ENCODE data around the gene MAPK12.

The MAPK12 gene

DNA sequence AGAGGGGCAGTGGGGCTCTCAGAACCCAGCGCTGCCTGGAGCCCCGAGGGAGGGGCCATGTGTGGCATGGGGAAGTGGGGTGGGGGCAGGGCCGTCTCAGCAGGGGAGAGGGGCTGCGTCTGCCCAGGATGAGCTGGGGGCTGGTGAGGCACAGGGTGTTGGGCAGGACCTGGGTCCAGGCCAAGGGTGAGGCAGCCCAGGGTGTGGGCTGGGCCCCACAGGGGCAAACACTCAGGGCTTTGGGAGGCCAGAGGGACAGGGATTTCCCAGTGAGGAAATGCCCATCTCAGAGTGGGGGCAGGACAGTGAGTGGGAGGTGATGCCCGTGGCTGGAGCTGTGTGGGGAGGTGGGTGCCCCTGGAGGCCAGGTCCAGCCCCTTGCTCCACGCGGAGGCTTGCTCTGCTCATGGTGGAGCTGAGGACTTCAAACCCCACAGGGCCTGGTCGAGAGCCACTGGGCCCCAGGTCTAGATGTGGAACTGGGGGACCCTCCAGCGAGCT is 40.6 kb upstream of the MAPK12 start:
- Histone ChIP-seq H4K8ac (ENCODE audit: low read depth, low read length) (no peak overlapping the region), H2AK5ac (ENCODE audit: low read depth, low read length) (peak overlapping the region; percentile 32), H3K14ac (ENCODE audit: low read length) (peak overlapping the region; percentile 9), H4K91ac (ENCODE audit: low read depth, low read length, poor library complexity) (no peak overlapping the region), H2BK5ac (ENCODE audit: low read length) (no peak overlapping the region), H3K4me1 (ENCODE audit: control insufficient read depth in 2 of 2, insufficient read depth in 1 of 2, low read depth in 1 of 2, low read length in 2 of 2) (peaks cover 24 to 30% of the 10 kb centered on the region in 2 donors), H2AFZ (ENCODE audit: low read length) (no peak overlapping the region), H3K23ac (ENCODE audit: low read depth, low read length, poor library complexity) (peak overlapping the region; percentile 55), H3K79me1 (ENCODE audit: low read depth, low read length) (peaks cover 60% of the 10 kb centered on the region), H2BK120ac (ENCODE audit: low read depth, low read length) (peak overlapping the region; percentile 91), H2BK12ac (ENCODE audit: low read length) (no peak overlapping the region), H3K18ac (ENCODE audit: low read length) (no peak overlapping the region), H3K4me3 (ENCODE audit: low read length in 2 of 2) (peak overlapping the region in 1 of 2 donors; percentile 56), H2BK15ac (ENCODE audit: low read length) (no peak overlapping the region), H3K4me2 (ENCODE audit: insufficient read depth, low read length, poor library complexity, severe bottlenecking) (no peak overlapping the region), H3K9ac (ENCODE audit: low read depth, low read length, poor library complexity) (no peak overlapping the region), H3K36me3 (replicated peaks in 1 of 2; ENCODE audit: control insufficient read depth in 2 of 2, insufficient read depth in 2 of 2, low read length in 2 of 2) (peaks cover 2 to 62% of the 10 kb centered on the region in 2 donors), H3K9me3 (replicated peaks in 1 of 2; ENCODE audit: control insufficient read depth in 2 of 2, insufficient read depth in 1 of 2, low read depth in 1 of 2, low read length in 2 of 2) (no peaks in the 10 kb centered on the region), H3K4ac (ENCODE audit: low read length) (no peak overlapping the region), H3K27ac (replicated peaks; ENCODE audit: low read length) (no peak overlapping the region), H3K27me3 (ENCODE audit: control insufficient read depth in 3 of 3, insufficient read depth in 3 of 3, low read depth in 1 of 3, low read length in 3 of 3) (peaks cover 0 to 6% (median 0%) of the 10 kb centered on the region in 3 experiments)
- DNase-seq (ENCODE audit: low spot score), result no peak
- WGBS, 2 donors (ENCODE audit: extremely low coverage in 2 of 2, insufficient read length in 2 of 2, insufficient replicate concordance in 1 of 2), result no CpG with 5 or more reads among the region's 9 CpGs

DNA sequence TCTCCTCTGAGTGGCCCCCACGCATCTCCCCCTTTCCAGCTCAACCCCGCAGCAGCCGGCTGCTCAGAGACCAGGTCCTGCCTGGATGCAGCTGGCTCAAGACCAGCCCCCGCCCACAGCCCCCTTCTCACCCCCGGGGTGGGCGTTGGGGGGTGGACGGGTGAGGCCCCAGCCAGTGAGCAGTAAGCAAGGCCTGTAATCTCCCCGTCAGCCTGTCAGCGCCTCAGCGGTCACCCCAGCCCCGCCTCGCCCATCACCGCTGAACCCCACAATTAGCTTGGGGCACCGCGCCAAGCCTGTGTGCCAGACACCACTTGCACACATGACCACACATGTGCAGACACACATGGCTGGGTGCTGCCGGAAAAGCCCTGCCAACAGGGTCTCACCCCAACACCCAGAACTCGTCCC is 40.1 kb upstream of the MAPK12 start:
- no peak overlapping the region for H3K27ac ChIP-seq (replicated peaks; ENCODE audit: low read length)
- no peak overlapping the region for H2AFZ ChIP-seq (ENCODE audit: low read length)
- no peak overlapping the region for H2BK12ac ChIP-seq (ENCODE audit: low read length)
- H3K14ac ChIP-seq (ENCODE audit: low read length), result peak overlapping the region; percentile 94
- peak overlapping the region; percentile 79 for H2AK5ac ChIP-seq (ENCODE audit: low read depth, low read length)
- H3K4me1 ChIP-seq (ENCODE audit: control insufficient read depth in 2 of 2, insufficient read depth in 1 of 2, low read depth in 1 of 2, low read length in 2 of 2), result peaks cover 24 to 32% of the 10 kb centered on the region in 2 donors
- WGBS, 2 donors (ENCODE audit: extremely low coverage in 2 of 2, insufficient read length in 2 of 2, insufficient replicate concordance in 1 of 2), result no CpG with 5 or more reads among the region's 17 CpGs
- no peak overlapping the region for H2BK15ac ChIP-seq (ENCODE audit: low read length)
- peak overlapping the region; percentile 91 for H2BK120ac ChIP-seq (ENCODE audit: low read depth, low read length)
- peaks cover 2 to 64% of the 10 kb centered on the region in 2 donors for H3K36me3 ChIP-seq (replicated peaks in 1 of 2; ENCODE audit: control insufficient read depth in 2 of 2, insufficient read depth in 2 of 2, low read length in 2 of 2)
- H2BK5ac ChIP-seq (ENCODE audit: low read length), result no peak overlapping the region
- no peak overlapping the region for H3K9ac ChIP-seq (ENCODE audit: low read depth, low read length, poor library complexity)
- no peak overlapping the region for H4K91ac ChIP-seq (ENCODE audit: low read depth, low read length, poor library complexity)
- no peak overlapping the region for H3K4me2 ChIP-seq (ENCODE audit: insufficient read depth, low read length, poor library complexity, severe bottlenecking)
- H3K4me3 ChIP-seq (ENCODE audit: low read length in 2 of 2), result no peak overlapping the region
- H3K27me3 ChIP-seq (ENCODE audit: control insufficient read depth in 3 of 3, insufficient read depth in 3 of 3, low read depth in 1 of 3, low read length in 3 of 3), result peaks cover 0 to 6% (median 0%) of the 10 kb centered on the region in 3 experiments
- H4K8ac ChIP-seq (ENCODE audit: low read depth, low read length), result no peak overlapping the region
- H3K18ac ChIP-seq (ENCODE audit: low read length), result peak overlapping the region; percentile 27
- DNase-seq (ENCODE audit: low spot score), result no peak
- H3K9me3 ChIP-seq (replicated peaks in 1 of 2; ENCODE audit: control insufficient read depth in 2 of 2, insufficient read depth in 1 of 2, low read depth in 1 of 2, low read length in 2 of 2), result no peaks in the 10 kb centered on the region
- peaks cover 64% of the 10 kb centered on the region for H3K79me1 ChIP-seq (ENCODE audit: low read depth, low read length)
- H3K4ac ChIP-seq (ENCODE audit: low read length), result no peak overlapping the region
- no peak overlapping the region for H3K23ac ChIP-seq (ENCODE audit: low read depth, low read length, poor library complexity)

DNA sequence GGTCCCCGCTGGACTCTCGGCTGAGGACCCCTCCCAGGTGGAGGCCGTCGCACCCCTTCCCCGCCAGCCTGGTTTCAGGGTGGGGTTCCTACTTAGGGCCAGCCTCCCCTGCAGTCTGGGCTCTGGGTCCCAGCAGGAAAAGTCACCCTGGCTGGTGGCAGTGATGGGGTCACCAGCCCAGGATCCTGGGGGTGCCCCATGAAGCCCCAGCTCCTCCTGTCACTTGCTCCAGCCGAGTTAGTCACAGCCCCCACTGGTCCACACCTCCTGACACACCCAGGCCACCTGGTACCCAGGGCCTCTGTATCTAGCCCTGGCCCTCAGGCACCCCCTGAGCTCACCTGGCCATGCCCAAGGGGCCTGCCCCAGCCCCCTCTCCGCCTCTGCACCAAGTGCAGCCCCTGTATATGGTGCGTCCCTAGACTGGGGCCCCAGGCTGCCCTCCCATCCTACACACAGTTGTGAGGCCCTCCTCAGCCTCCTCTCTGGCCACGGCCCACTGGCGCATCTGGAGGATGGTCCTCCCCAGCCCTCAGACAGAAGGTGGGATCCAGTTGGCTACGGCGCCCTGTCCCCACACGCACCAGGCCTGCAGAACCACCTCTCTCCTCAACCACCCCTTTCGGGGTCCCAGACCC is 39.3 kb upstream of the MAPK12 start:
- no peak overlapping the region for H2AFZ ChIP-seq (ENCODE audit: low read length)
- no peak overlapping the region for H3K4ac ChIP-seq (ENCODE audit: low read length)
- no peak overlapping the region for H2BK5ac ChIP-seq (ENCODE audit: low read length)
- no peak overlapping the region for H3K27ac ChIP-seq (replicated peaks; ENCODE audit: low read length)
- H3K9ac ChIP-seq (ENCODE audit: low read depth, low read length, poor library complexity), result no peak overlapping the region
- peak overlapping the region; percentile 71 for H3K14ac ChIP-seq (ENCODE audit: low read length)
- peak overlapping the region; percentile 92 for H2AK5ac ChIP-seq (ENCODE audit: low read depth, low read length)
- H2BK15ac ChIP-seq (ENCODE audit: low read length), result peak overlapping the region; percentile 81
- H3K36me3 ChIP-seq (replicated peaks in 1 of 2; ENCODE audit: control insufficient read depth in 2 of 2, insufficient read depth in 2 of 2, low read length in 2 of 2), result peaks cover 2 to 65% of the 10 kb centered on the region in 2 donors
- H3K4me1 ChIP-seq (ENCODE audit: control insufficient read depth in 2 of 2, insufficient read depth in 1 of 2, low read depth in 1 of 2, low read length in 2 of 2), result peaks cover 21 to 31% of the 10 kb centered on the region in 2 donors
- no peaks in the 10 kb centered on the region for H3K9me3 ChIP-seq (replicated peaks in 1 of 2; ENCODE audit: control insufficient read depth in 2 of 2, insufficient read depth in 1 of 2, low read depth in 1 of 2, low read length in 2 of 2)
- no peak overlapping the region for H4K91ac ChIP-seq (ENCODE audit: low read depth, low read length, poor library complexity)
- no peak overlapping the region for H3K4me3 ChIP-seq (ENCODE audit: low read length in 2 of 2)
- WGBS, 2 donors (ENCODE audit: extremely low coverage in 2 of 2, insufficient read length in 2 of 2, insufficient replicate concordance in 1 of 2), result no CpG with 5 or more reads among the region's 14 CpGs
- H3K27me3 ChIP-seq (ENCODE audit: control insufficient read depth in 3 of 3, insufficient read depth in 3 of 3, low read depth in 1 of 3, low read length in 3 of 3), result peaks cover 0 to 6% (median 0%) of the 10 kb centered on the region in 3 experiments
- no peak overlapping the region for H3K23ac ChIP-seq (ENCODE audit: low read depth, low read length, poor library complexity)
- no peak overlapping the region for H4K8ac ChIP-seq (ENCODE audit: low read depth, low read length)
- peak overlapping the region; percentile 87 for H3K18ac ChIP-seq (ENCODE audit: low read length)
- H2BK120ac ChIP-seq (ENCODE audit: low read depth, low read length), result no peak overlapping the region
- peak overlapping the region; percentile 94 for H3K4me2 ChIP-seq (ENCODE audit: insufficient read depth, low read length, poor library complexity, severe bottlenecking)
- H2BK12ac ChIP-seq (ENCODE audit: low read length), result peak overlapping the region; percentile 41
- DNase-seq (ENCODE audit: low spot score), result no peak
- H3K79me1 ChIP-seq (ENCODE audit: low read depth, low read length), result peaks cover 63% of the 10 kb centered on the region

DNA sequence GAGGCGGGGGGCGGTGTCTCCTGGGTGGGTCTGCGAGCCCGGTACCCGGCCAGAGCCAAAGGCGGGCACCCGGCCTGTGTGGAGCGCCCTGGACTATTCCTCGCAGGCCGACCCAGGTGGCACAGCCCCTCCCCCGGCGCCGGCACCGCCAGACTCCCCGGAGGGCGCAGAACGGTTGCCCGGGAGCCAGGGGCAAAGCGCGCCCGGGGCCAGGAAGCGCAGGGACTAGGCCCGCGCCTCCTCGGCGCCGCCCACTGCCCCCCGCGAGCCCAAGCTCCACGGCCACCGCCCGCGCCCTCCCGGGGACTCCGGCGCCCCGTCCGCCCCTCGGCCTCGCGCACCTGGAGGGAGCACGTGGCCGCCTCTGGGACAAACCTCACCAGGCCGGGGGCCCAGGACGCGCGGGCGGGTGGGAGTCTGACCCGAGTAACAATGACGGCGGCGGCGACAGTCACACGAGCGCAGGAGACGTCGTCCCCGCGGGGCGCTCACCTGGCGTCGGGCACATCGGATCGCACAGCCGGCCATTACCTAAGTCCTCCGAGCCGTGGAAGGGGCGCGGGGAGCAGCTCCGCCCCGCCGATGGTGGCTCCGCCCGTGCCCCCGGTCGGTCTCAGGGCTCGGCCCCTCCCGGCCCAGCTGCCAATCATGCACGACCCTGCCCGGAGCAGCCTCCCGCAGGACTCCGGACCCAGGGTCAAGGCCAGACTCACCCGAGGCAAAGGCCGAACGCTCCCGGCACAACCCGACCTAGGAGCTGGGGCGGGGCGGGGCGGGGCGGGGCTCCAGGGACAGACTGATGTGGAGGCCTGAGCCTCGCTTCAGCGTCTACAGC is 38.5 kb upstream of the MAPK12 start:
- Histone ChIP-seq H3K79me1 (ENCODE audit: low read depth, low read length) (peaks cover 56% of the 10 kb centered on the region), H2BK15ac (ENCODE audit: low read length) (no peak overlapping the region), H3K14ac (ENCODE audit: low read length) (peak overlapping the region; percentile 94), H3K36me3 (replicated peaks in 1 of 2; ENCODE audit: control insufficient read depth in 2 of 2, insufficient read depth in 2 of 2, low read length in 2 of 2) (peaks cover 3 to 65% of the 10 kb centered on the region in 2 donors), H2BK12ac (ENCODE audit: low read length) (no peak overlapping the region), H3K27me3 (ENCODE audit: control insufficient read depth in 3 of 3, insufficient read depth in 3 of 3, low read depth in 1 of 3, low read length in 3 of 3) (peaks cover 0 to 6% (median 0%) of the 10 kb centered on the region in 3 experiments), H3K9me3 (replicated peaks in 1 of 2; ENCODE audit: control insufficient read depth in 2 of 2, insufficient read depth in 1 of 2, low read depth in 1 of 2, low read length in 2 of 2) (no peaks in the 10 kb centered on the region), H3K23ac (ENCODE audit: low read depth, low read length, poor library complexity) (peak overlapping the region; percentile 80), H2AFZ (ENCODE audit: low read length) (no peak overlapping the region), H3K9ac (ENCODE audit: low read depth, low read length, poor library complexity) (peak overlapping the region; percentile 77), H4K91ac (ENCODE audit: low read depth, low read length, poor library complexity) (no peak overlapping the region), H2AK5ac (ENCODE audit: low read depth, low read length) (peak overlapping the region; percentile 92), H2BK120ac (ENCODE audit: low read depth, low read length) (no peak overlapping the region), H3K4me1 (ENCODE audit: control insufficient read depth in 2 of 2, insufficient read depth in 1 of 2, low read depth in 1 of 2, low read length in 2 of 2) (peaks cover 14 to 25% of the 10 kb centered on the region in 2 donors), H3K4ac (ENCODE audit: low read length) (no peak overlapping the region), H3K4me2 (ENCODE audit: insufficient read depth, low read length, poor library complexity, severe bottlenecking) (peak overlapping the region; percentile 94), H4K8ac (ENCODE audit: low read depth, low read length) (no peak overlapping the region), H3K27ac (replicated peaks; ENCODE audit: low read length) (no peak overlapping the region), H2BK5ac (ENCODE audit: low read length) (peak overlapping the region; percentile 39), H3K18ac (ENCODE audit: low read length) (peak overlapping the region; percentile 95), H3K4me3 (ENCODE audit: low read length in 2 of 2) (peak overlapping the region in 1 of 2 donors; percentile 72)
- DNase-seq (ENCODE audit: low spot score), result no peak
- no CpG with 5 or more reads among the region's 93 CpGs for WGBS, 2 donors (ENCODE audit: extremely low coverage in 2 of 2, insufficient read length in 2 of 2, insufficient replicate concordance in 1 of 2)

All from neuronal stem cell (in vitro differentiated cells).